Subcutaneous adipose tissue (tissue), 4 donors: Measurements from ENCODE around the gene SCYGR6. TPM values are rescaled to one million over a fixed set of nuclear protein-coding genes. Genes with fewer than 3 reads are reported as not detected.

Source experiments
- total RNA-seq, 4 donors: library from RNA; depleted of rRNA; stranded (reverse); fragments of >200 nt; gene quantifications; one replicate each; pipeline ENCODE4 v1.1.0, GENCODE V29; 2016
- TF ChIP-seq, protein P1 (sequence below): fragments of 450-650 bp; IDR thresholded peaks from one replicate; pipeline ENCODE4 v1.5.1; 2016; ENCODE audit warnings: low read depth, mild to moderate bottlenecking, control low read depth, antibody characterized with exemption, moderate library complexity

SCYGR6 gene
- total RNA-seq, 4 donors from 2014 or later: not detected

- TF ChIP-seq, protein P1, sequence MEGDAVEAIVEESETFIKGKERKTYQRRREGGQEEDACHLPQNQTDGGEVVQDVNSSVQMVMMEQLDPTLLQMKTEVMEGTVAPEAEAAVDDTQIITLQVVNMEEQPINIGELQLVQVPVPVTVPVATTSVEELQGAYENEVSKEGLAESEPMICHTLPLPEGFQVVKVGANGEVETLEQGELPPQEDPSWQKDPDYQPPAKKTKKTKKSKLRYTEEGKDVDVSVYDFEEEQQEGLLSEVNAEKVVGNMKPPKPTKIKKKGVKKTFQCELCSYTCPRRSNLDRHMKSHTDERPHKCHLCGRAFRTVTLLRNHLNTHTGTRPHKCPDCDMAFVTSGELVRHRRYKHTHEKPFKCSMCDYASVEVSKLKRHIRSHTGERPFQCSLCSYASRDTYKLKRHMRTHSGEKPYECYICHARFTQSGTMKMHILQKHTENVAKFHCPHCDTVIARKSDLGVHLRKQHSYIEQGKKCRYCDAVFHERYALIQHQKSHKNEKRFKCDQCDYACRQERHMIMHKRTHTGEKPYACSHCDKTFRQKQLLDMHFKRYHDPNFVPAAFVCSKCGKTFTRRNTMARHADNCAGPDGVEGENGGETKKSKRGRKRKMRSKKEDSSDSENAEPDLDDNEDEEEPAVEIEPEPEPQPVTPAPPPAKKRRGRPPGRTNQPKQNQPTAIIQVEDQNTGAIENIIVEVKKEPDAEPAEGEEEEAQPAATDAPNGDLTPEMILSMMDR: no peak
Observed at GRCh38 chr2:227761740-227762476, 37.4 kb upstream of the SCYGR6 start.

GRCh38 chr2:227759411-227760118, 35.0 kb upstream of the SCYGR6 start:
- TF ChIP-seq, protein P1: no peak

GRCh38 chr2:227748079-227748478, 23.5 kb upstream of the SCYGR6 start:
- TF ChIP-seq, protein P1: no peak

DNA sequence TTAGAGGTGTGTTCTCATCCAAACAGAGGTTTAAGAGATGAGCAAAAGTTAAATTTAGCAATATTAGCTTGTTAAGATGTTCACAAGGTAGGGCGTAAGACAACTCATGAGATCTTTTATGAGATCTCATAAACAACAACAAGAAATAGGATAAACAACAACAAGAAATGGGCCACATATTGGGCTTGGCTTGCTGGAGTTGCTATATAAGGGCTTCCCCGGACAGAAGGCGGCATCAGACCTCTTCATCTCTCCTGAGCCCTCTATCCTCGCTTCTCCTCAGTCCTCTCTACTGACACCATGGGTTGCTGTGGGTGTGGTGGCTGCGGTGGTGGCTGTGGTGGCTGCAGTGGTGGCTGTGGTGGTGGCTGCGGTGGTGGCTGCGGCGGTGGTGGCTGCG, 21.0 kb upstream of the SCYGR6 start, which contains the start of gene SCYGR8:
Gene SCYGR8, plus strand, starts transcription at position 301 of the 400 bp plus-strand sequence. Its CDS starts 0 bp downstream, at position 301.
- TF ChIP-seq, protein P1: no peak

- TF ChIP-seq, protein P1: no peak
Observed at GRCh38 chr2:227739351-227739750, 14.8 kb upstream of the SCYGR6 start.

- TF ChIP-seq, protein P1: no peak
Observed at GRCh38 chr2:227728035-227728434, 3.5 kb upstream of the SCYGR6 start, which contains the start of gene SCYGR7. SCYGR7 (plus strand) TSS chr2:227728335; CDS start chr2:227728335, 0 bp downstream.

DNA sequence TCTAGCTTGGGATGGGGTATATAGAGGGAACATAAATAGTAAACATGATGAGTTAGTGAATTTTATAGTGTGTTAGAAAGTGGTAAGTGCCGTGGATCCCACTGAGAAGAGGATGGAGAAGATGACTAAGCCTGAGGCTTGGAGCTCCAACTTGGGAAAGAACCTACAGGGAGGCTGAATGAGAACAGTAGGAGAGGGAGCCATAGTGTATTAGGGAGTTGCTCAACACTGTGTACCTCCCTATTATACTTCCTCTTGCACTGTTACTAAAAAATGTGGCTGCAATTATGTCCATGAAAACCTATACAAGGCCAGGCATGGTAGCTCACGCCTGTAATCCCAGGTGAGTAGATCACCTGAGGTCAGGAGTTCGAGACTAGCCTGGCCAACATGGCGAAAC, 3.9 kb downstream of the SCYGR6 start:
- TF ChIP-seq, protein P1: no peak
